ENCODE data around the gene SDR42E2.
"Not testable (repeated sequence)": the region's sequence is repeated elsewhere in the genome, so short reads cannot be mapped to it uniquely, and the experiment has no call there.

Gene SDR42E2

DNA sequence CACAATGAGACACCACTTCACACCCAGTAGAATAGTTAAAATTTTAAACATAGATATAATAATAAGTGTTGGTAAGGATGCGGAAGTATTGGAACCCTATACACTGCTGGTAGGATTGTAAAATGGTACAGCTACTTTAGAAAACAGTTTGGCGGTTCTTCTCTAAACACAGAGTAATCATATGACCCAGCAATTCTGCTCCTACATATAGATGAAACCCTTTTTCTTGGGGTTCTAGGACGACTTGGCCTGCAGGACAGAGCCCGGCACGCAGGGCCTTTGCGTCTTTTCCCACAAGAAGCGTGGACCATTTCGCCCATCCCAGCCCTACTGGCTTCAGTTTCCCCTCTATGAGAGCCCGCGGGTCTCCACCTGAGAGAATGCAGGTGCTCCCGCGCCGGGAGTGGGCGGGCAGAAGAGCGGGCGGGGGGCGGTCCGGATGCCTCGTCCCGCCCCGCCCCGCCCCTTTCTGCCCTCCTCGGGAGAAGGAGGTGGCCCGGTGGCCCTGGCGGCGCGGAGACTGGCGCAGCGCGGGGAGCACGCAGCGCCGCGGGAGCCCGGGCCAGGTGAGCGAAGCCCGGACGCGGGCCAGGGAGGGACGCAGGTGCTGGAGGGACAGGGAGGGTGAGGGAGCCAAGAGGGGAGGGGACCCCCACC, at the start of gene SDR42E2:
SDR42E2 (plus strand) TSS at position 508 of the 657 bp plus-strand sequence. CDS start 3,077 bp downstream, outside the sequence.
- DNase-seq (ENCODE audit: insufficient read length, low spot score) (no peak), FAIRE-seq (no peak)

- DNase-seq (ENCODE audit: insufficient read length, low spot score) (no peak), FAIRE-seq (no peak)
Measured at GRCh38 chr16:22116095-22116700, 46.1 kb upstream of the SDR42E2 start.

- DNase-seq (ENCODE audit: insufficient read length, low spot score) (no peak), FAIRE-seq (no peak)
Measured at GRCh38 chr16:22117609-22118008, 44.7 kb upstream of the SDR42E2 start.

DNA sequence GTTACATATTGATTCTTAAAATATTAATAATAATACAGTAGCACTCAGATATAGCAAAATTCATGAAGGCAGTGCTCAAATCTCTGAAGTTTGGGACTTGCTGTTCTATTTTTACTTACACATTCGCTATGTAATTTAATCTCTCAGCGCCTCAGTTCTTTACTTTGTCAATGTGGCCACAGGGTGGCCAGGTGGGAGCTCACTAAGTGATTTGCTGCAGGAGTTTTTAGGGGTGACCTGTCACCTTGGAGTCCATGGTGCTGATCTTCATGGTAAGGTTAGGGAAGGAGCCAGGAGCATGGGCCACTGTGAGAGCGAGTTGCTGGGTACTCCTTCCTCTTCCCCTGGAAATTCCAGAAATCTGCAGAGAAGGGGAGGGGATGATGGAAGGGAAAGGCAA, 41.9 kb upstream of the SDR42E2 start:
- no peak for FAIRE-seq
- no peak for DNase-seq (ENCODE audit: insufficient read length, low spot score)

DNA sequence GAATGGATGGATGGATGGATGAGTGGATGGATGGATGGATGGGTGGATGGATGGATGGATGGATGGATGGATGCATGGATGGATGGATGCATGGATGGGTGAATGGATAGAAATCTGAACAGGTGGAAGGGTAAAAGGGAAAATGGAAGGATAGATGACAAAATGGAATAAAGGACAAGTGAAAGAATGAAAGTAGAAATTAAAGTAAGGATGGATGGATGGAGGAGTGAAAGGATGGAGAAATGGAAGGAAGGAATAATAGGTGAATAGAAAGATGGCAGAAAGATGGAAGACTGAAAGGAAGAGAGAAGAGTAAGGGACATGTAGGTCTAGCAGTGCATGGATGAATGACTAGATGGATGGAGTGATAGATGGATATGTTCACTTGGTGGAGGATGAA, 40.1 kb upstream of the SDR42E2 start:
- FAIRE-seq = no peak
- no peak for DNase-seq (ENCODE audit: insufficient read length, low spot score)

- DNase-seq (ENCODE audit: insufficient read length, low spot score) (no peak), FAIRE-seq (no peak)
Measured at GRCh38 chr16:22123146-22123545, 39.2 kb upstream of the SDR42E2 start.

GRCh38 chr16:22123759-22124490, 38.4 kb upstream of the SDR42E2 start:
- no peak for DNase-seq (ENCODE audit: insufficient read length, low spot score)
- FAIRE-seq = no peak

DNA sequence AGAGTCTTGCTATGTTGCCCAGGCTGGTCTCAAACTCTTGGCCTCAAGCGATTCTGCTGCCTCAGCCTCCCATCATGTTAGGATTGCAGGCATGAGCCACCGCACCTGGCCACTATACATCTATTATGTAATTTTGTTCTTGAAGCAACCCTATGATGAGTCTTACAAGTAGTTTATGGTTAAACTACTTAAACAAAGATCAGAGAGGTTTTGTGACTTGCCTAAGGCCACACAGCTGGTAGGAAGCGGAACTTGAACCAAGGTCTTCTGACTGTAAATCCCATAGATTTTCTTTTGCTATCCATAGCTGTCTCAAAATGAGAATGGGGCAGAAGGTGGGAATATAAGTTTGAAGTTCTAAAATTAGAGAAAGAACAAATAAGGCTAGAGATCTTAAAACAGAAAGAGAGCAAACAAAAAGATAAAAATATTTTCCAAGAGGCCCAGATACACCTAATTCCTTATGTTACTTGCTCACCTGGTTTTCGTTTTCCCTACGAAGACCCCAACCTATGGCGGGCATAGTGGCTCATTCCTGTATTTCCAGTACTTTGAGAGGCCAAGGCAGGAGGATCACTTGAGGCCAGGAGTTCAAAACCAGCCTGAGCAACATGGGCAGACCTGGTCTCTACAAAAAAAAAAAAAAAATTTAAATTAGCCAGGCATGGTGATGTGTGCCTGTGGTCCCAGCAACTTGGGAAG, 37.6 kb upstream of the SDR42E2 start:
- FAIRE-seq (no peak), DNase-seq (ENCODE audit: insufficient read length, low spot score) (no peak)

DNA sequence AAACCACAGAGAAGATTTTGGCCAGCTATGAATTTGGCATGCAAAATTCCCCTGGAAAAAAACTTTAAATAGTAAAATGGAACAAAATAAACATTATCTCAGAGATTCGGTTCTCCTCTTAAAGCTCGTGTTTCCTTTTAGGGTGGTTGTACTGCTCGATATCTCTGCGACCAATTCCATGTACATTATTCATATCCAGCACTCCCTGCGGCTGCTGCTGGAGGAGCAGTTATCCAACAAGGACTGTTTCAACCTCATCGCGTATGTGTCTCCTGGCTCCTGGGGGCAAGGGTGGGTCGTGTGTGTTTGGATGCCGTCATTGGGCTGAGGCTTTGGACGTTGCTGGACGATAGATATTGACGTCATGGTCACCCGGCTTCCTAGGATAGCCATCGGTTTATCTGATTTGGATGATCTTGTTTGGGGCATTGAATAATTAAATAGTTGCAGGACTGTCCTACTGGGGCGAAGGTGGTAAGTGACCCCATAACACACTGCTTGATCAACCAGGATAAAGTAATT, 36.2 kb upstream of the SDR42E2 start:
- no peak for DNase-seq (ENCODE audit: insufficient read length, low spot score)
- FAIRE-seq = no peak

DNA sequence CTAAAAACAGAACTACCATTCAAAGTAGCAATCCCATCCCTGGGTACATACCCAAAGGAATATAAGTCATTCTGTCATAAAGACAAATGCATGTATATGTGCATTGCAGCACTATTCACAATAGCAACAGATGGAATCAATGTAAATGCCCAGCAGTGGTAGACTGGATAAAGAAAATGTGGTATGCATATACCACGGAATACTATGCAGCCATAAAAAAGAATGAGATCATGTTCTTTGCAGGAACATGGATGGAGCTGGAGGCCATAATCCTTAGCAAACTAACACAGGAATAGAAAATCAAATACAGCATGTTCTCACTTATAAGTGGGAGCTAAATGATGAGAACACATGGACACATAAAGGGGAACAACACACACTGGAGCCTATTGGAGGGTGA, 33.8 kb upstream of the SDR42E2 start:
- DNase-seq (ENCODE audit: insufficient read length, low spot score); FAIRE-seq: not testable (repeated sequence)

GRCh38 chr16:22130528-22130927, 31.8 kb upstream of the SDR42E2 start:
- no peak for DNase-seq (ENCODE audit: insufficient read length, low spot score)
- no peak for FAIRE-seq

DNA sequence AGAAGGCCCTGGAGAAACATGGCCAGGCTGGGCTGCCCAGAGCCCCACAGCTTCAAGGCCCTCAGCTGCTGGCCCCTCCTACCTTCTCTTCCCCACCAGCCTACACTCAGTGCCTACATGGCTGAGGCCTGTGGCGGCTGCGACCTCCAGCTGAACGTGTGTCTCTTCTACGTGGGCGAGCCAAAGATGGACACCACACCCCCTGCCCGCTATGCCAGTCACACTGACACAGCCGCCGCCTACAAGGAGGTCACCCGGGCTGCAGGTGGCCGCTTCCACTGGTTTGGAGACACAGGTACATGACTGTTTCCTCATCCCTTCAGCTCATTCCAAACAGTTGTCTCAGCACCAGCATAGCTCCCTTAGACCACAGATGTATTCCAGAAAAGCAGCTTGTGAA, 29.5 kb upstream of the SDR42E2 start:
- no peak for FAIRE-seq
- no peak for DNase-seq (ENCODE audit: insufficient read length, low spot score)

GRCh38 chr16:22138482-22138881, 23.8 kb upstream of the SDR42E2 start:
- FAIRE-seq (no peak), DNase-seq (ENCODE audit: insufficient read length, low spot score) (no peak)

GRCh38 chr16:22139008-22139407, 23.3 kb upstream of the SDR42E2 start:
- FAIRE-seq (no peak), DNase-seq (ENCODE audit: insufficient read length, low spot score) (no peak)

DNA sequence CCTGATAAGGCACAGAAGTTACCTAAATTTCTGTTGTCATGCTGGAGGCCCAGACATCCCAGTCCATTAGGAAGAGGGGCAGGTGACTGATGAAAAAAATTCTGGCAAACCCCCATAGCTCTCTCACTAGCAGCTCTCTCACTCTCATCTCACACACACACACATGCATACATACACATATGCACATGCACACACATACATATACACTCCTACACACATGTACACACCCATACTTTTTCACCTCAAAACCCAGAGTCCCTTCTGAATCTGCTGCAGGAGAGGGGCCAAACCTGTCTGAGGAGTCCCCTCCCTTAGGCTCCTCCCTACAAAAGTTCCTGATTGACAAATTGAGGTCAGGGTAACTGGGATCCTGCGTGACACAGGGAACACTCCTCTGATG, 22.6 kb upstream of the SDR42E2 start:
- DNase-seq (ENCODE audit: insufficient read length, low spot score) (no peak), FAIRE-seq (no peak)

DNA sequence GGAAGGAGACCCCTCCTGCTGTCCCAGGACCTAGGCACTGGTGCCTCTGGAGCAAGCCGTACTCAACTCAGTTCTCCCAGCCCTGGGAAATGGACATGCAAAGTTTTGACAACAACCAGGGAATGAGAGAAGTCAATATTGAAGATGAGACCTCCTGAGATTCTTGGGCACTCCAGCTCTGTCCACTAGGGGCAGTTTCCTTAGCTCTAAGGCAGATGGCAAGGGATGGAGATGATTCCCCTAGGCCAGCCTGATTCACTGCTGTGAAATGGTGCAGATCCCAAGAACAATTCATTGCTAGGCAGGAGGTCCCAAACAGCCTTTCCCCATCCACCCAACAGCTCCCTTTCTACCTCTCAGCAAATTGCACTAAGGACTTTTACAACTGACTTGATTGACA, 20.5 kb upstream of the SDR42E2 start:
- peak; percentile 28 for DNase-seq (ENCODE audit: insufficient read length, low spot score)
- FAIRE-seq = no peak

GRCh38 chr16:22144520-22144919, 17.8 kb upstream of the SDR42E2 start:
- DNase-seq (ENCODE audit: insufficient read length, low spot score) (no peak), FAIRE-seq (no peak)

DNA sequence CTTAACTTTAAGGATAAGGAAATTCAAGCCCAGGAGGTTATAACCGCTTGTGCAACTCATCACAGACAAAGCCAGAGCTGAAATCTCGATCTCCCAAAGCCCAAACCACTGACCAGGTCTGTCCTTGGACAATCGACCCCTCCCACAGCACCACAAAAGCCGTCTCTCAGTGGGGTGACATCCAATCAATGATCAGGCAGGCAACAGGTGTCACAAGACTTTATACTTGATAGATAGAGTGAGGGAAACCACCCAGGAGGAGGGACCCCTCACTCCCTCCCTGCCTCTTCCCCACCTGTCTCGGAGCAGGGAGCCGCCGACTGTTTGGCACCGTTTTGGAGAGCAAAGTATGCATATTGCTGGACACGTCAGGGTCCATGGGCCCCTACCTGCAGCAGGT, 14.5 kb upstream of the SDR42E2 start:
- DNase-seq (ENCODE audit: insufficient read length, low spot score) (no peak), FAIRE-seq (no peak)

- FAIRE-seq = no peak
Measured at GRCh38 chr16:22151246-22151998, 10.9 kb upstream of the SDR42E2 start.

DNA sequence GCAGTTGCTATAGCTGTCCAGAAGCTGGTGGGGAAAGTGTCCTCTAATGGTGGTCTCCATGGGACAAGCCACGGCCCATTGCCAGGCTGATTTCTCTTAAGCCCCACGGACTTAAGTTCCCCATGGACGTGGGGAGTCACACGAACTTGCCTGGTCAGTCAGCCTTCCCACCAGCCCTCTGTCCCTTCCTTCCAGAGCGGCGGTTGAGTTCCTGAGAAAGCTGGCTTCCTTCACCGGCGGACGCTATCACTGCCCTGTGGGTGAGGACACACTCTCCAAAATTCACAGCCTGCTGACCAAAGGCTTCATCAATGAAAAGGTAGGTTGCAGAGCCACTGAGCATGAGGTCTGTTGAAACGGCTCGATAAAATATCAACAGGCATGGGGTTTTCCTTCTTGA, 10.0 kb upstream of the SDR42E2 start:
- DNase-seq (ENCODE audit: insufficient read length, low spot score) (no peak), FAIRE-seq (no peak)

More at GRCh38 chr16:22151246-22151998, 10.9 kb upstream of the SDR42E2 start:
- no peak for DNase-seq (ENCODE audit: insufficient read length, low spot score)

Measured in HTR-8/SVneo (cell line).